GM12873 (cell line): Measurements from ENCODE around the gene MACROD2.

Experiments used
- TF ChIP-seq, protein P1 (sequence below): IDR thresholded peaks from 2 replicates; pipeline ENCODE4 v1.5.1; 2012; ENCODE audit warnings: low read depth, mild to moderate bottlenecking, moderate library complexity, low read length, control low read depth; ENCODE audit not compliant: insufficient read depth; ENCODE audit errors: missing control alignments

The MACROD2 gene

GRCh38 chr20:14950633-14951032 lies 955.3 kb downstream of the MACROD2 start:
- TF ChIP-seq, protein P1, sequence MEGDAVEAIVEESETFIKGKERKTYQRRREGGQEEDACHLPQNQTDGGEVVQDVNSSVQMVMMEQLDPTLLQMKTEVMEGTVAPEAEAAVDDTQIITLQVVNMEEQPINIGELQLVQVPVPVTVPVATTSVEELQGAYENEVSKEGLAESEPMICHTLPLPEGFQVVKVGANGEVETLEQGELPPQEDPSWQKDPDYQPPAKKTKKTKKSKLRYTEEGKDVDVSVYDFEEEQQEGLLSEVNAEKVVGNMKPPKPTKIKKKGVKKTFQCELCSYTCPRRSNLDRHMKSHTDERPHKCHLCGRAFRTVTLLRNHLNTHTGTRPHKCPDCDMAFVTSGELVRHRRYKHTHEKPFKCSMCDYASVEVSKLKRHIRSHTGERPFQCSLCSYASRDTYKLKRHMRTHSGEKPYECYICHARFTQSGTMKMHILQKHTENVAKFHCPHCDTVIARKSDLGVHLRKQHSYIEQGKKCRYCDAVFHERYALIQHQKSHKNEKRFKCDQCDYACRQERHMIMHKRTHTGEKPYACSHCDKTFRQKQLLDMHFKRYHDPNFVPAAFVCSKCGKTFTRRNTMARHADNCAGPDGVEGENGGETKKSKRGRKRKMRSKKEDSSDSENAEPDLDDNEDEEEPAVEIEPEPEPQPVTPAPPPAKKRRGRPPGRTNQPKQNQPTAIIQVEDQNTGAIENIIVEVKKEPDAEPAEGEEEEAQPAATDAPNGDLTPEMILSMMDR = no peak

DNA sequence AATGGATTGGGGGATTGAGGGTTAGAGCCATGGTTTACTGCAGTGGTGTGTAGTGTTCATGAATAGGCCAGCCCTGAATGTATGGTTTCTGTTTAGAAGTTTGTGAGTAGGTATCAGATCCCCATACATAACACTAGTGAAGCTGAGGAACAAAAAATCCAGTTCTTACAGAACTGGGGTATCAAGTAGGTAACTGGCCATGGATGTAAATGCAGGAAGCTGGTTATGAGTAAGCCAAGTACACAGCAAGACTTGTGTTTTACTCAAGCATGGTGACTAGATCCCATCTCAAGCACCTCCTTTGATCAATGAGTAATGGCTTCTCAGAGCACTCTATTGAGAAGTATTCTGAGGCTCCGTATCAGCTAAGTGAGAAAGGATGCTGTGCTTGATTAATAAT lies 955.8 kb downstream of the MACROD2 start:
- TF ChIP-seq, protein P1 = no peak

- TF ChIP-seq, protein P1 = no peak
Observed at GRCh38 chr20:14951707-14952418, 956.5 kb downstream of the MACROD2 start.

- TF ChIP-seq, protein P1 = no peak
Observed at GRCh38 chr20:14953736-14954135, 958.4 kb downstream of the MACROD2 start.

DNA sequence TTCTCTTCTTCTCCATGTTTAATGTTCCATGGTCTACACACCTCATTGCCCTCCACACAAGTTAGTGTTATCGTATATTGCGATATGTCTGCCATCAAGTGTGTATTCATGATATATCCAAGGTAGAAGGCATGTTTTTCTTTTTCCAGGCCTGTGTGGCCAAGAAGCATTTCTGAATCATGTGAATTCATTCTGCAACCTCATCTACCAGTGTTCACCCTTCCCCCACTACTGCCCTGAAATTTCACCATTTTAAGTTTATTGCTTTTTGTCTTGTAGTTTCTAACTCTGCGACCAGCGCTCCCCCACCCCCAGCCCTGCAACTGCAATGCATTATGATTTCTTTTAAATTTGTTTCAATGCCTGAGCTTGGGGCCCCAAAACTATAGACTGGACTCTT lies 960.1 kb downstream of the MACROD2 start:
- TF ChIP-seq, protein P1 = no peak

DNA sequence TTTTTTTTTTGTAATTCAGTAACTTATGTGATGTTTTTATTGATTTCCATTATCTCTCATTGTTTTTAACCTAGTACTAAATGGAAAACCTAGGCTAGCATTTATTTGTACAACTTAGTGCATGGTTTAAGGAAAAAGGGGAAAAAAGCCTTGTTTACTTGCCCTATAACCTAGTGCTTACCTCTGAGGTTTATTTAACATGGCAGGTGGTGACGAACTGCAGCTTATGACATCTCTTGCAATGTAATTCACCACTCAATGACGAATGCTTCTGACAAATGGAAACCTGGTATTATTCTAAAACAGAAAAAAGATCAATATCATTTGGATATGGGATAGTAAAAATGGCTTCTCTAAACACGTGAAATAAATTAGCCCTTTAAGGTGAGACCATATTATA lies 960.7 kb downstream of the MACROD2 start:
- TF ChIP-seq, protein P1 = no peak

- TF ChIP-seq, protein P1 = no peak
Observed at GRCh38 chr20:14956538-14956937, 961.2 kb downstream of the MACROD2 start.
